Measurements from ENCODE around the gene MPC1. TPM values are rescaled to one million over a fixed set of nuclear protein-coding genes. Genes with fewer than 3 reads are reported as not detected.
"Not testable (repeated sequence)": the region's sequence is repeated elsewhere in the genome, so short reads cannot be mapped to it uniquely, and the experiment has no call there.

The MPC1 gene
- total RNA-seq, 1 donor from 2014 or later: 43.4 TPM

GRCh38 chr6:166379103-166379586, 3.6 kb downstream of the MPC1 start:
- ATAC-seq: no peak

- no peak for ATAC-seq
Measured at GRCh38 chr6:166377721-166378120, 5.0 kb downstream of the MPC1 start.

- no peak for ATAC-seq
Measured at GRCh38 chr6:166375013-166375412, 7.7 kb downstream of the MPC1 start.

GRCh38 chr6:166370489-166370888, 12.3 kb downstream of the MPC1 start:
- no peak for ATAC-seq

- no peak for ATAC-seq
Measured at GRCh38 chr6:166369782-166370181, 13.0 kb downstream of the MPC1 start.

GRCh38 chr6:166366921-166367320, 15.8 kb downstream of the MPC1 start:
- ATAC-seq: no peak

GRCh38 chr6:166365806-166366205, 16.9 kb downstream of the MPC1 start:
- no peak for ATAC-seq

GRCh38 chr6:166365221-166365620, 17.5 kb downstream of the MPC1 start:
- no peak for ATAC-seq

GRCh38 chr6:166364456-166364855, 18.3 kb downstream of the MPC1 start:
- no peak for ATAC-seq

- ATAC-seq: not testable (repeated sequence)
Measured at GRCh38 chr6:166362427-166362826, 20.3 kb downstream of the MPC1 start.

GRCh38 chr6:166361077-166361429, 21.7 kb downstream of the MPC1 start:
- peak; percentile 52 for ATAC-seq

- peak; percentile 18 for ATAC-seq
Measured at GRCh38 chr6:166360243-166361076, 22.3 kb downstream of the MPC1 start.

GRCh38 chr6:166355552-166355951, 27.2 kb downstream of the MPC1 start:
- no peak for ATAC-seq

- ATAC-seq: no peak
Measured at GRCh38 chr6:166354965-166355364, 27.8 kb downstream of the MPC1 start.

GRCh38 chr6:166354143-166354542, 28.6 kb downstream of the MPC1 start:
- no peak for ATAC-seq

GRCh38 chr6:166353507-166353906, 29.2 kb downstream of the MPC1 start:
- ATAC-seq: no peak

GRCh38 chr6:166352923-166353322, 29.8 kb downstream of the MPC1 start:
- ATAC-seq: no peak

- peak; percentile 94 for ATAC-seq
Measured at GRCh38 chr6:166351715-166352285, 30.9 kb downstream of the MPC1 start.

- no peak for ATAC-seq
Measured at GRCh38 chr6:166348305-166348949, 34.3 kb downstream of the MPC1 start.

- no peak for ATAC-seq
Measured at GRCh38 chr6:166346965-166347364, 35.8 kb downstream of the MPC1 start.

GRCh38 chr6:166346449-166346848, 36.3 kb downstream of the MPC1 start:
- ATAC-seq: no peak

- not testable (repeated sequence) for ATAC-seq
Measured at GRCh38 chr6:166345672-166346071, 37.1 kb downstream of the MPC1 start.

GRCh38 chr6:166344921-166345320, 37.8 kb downstream of the MPC1 start:
- not testable (repeated sequence) for ATAC-seq

GRCh38 chr6:166344240-166344639, 38.5 kb downstream of the MPC1 start:
- no peak for ATAC-seq

All from esophagus mucosa (tissue), 1 donor.